Stimulated activated CD4-positive, alpha-beta T cell treated with anti-CD3 and anti-CD28 coated beads, Interleukin-4, amount 100 ng/mL, for 24 hours (primary cell): ENCODE measurements around the gene PTPN20.

Experiments used
- DNase-seq: peaks from one replicate; pipeline ENCODE4 v3.0.0-alpha.2; 2020

Gene PTPN20

GRCh38 chr10:47035171-47035818 lies 124.1 kb downstream of the PTPN20 start:
- no peak for DNase-seq

- no peak for DNase-seq
Measured at GRCh38 chr10:47035819-47036337, 124.7 kb downstream of the PTPN20 start.

- no peak for DNase-seq
Measured at GRCh38 chr10:47036771-47037170, 125.5 kb downstream of the PTPN20 start.

- DNase-seq = no peak
Measured at GRCh38 chr10:47037654-47038425, 126.6 kb downstream of the PTPN20 start.

GRCh38 chr10:47038881-47039561 lies 127.8 kb downstream of the PTPN20 start:
- DNase-seq = no peak

GRCh38 chr10:47039562-47039913 lies 128.3 kb downstream of the PTPN20 start:
- DNase-seq = no peak

- DNase-seq = no peak
Measured at GRCh38 chr10:47040041-47040491, 128.8 kb downstream of the PTPN20 start.

GRCh38 chr10:47040681-47041080 lies 129.5 kb downstream of the PTPN20 start:
- DNase-seq = no peak

- DNase-seq = no peak
Measured at GRCh38 chr10:47041396-47042198, 130.4 kb downstream of the PTPN20 start.

GRCh38 chr10:47042199-47042473 lies 130.9 kb downstream of the PTPN20 start:
- DNase-seq = no peak

- DNase-seq = no peak
Measured at GRCh38 chr10:47042780-47043750, 131.8 kb downstream of the PTPN20 start.

- no peak for DNase-seq
Measured at GRCh38 chr10:47043928-47044538, 132.8 kb downstream of the PTPN20 start.

GRCh38 chr10:47044741-47045140 lies 133.5 kb downstream of the PTPN20 start:
- DNase-seq = no peak

- no peak for DNase-seq
Measured at GRCh38 chr10:47045331-47045861, 134.2 kb downstream of the PTPN20 start.

- no peak for DNase-seq
Measured at GRCh38 chr10:47046321-47047126, 135.3 kb downstream of the PTPN20 start.

GRCh38 chr10:47047127-47047504 lies 135.9 kb downstream of the PTPN20 start:
- DNase-seq = no peak

- peak; percentile 80 for DNase-seq
Measured at GRCh38 chr10:47047577-47048525, 136.6 kb downstream of the PTPN20 start.

GRCh38 chr10:47048526-47048905 lies 137.3 kb downstream of the PTPN20 start:
- DNase-seq = no peak
